ENCODE measurements around the gene TDRD7.

DNA sequence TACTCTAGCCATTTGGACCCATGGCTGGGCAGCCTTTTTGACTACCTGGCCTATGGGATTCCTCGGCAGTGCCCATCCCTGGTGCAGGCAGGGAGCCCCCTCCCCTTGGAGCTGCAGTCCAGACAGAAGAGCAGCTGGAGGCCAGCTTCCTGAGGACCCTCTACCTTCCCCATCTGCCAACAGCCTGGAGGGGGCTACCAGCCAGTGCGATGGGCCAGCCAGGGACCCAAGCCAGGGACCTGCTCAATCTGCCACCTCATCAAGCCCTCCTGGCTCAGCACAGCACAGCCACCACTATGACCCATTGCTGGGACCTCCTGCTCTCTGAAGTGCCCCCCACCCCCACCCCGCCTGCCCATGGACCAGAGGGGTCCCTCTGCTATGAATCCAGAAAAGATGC, 22.6 kb upstream of the TDRD7 start:
- TF ChIP-seq POLR2A (IDR thresholded peaks at IDR 0.05; ENCODE audit: control extremely low read depth in 1 of 2, low read depth in 2 of 2, low read length in 2 of 2): no peak
- TF ChIP-seq HDAC2 (IDR thresholded peaks at IDR 0.05; ENCODE audit: borderline replicate concordance in 1 of 2, low read depth in 2 of 2, low read length in 2 of 2): no peak
- TF ChIP-seq, protein P1, sequence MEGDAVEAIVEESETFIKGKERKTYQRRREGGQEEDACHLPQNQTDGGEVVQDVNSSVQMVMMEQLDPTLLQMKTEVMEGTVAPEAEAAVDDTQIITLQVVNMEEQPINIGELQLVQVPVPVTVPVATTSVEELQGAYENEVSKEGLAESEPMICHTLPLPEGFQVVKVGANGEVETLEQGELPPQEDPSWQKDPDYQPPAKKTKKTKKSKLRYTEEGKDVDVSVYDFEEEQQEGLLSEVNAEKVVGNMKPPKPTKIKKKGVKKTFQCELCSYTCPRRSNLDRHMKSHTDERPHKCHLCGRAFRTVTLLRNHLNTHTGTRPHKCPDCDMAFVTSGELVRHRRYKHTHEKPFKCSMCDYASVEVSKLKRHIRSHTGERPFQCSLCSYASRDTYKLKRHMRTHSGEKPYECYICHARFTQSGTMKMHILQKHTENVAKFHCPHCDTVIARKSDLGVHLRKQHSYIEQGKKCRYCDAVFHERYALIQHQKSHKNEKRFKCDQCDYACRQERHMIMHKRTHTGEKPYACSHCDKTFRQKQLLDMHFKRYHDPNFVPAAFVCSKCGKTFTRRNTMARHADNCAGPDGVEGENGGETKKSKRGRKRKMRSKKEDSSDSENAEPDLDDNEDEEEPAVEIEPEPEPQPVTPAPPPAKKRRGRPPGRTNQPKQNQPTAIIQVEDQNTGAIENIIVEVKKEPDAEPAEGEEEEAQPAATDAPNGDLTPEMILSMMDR (IDR thresholded peaks at IDR 0.05; ENCODE audit: control extremely low read depth in 1 of 3, insufficient read depth in 1 of 3, low read depth in 1 of 3, low read length in 3 of 3): no peak
- no peak for TF ChIP-seq CBX5 (IDR thresholded peaks at IDR 0.05; ENCODE audit: low read depth, low read length)
- no peak for TF ChIP-seq ZNF274 (IDR thresholded peaks at IDR 0.05; ENCODE audit: borderline replicate concordance, extremely low read depth, low read length)
- TF ChIP-seq SRF (IDR thresholded peaks at IDR 0.05; ENCODE audit: low read depth, low read length): no peak

Data from H1 (cell line).